GM18499 (cell line): ENCODE data around the gene AFP.

ENCODE experiments used
- ATAC-seq: cut with Tn5 transposase; IDR thresholded peaks from one replicate; pipeline ENCODE4 v1.9.1; 2021; ENCODE audit warnings: moderate number of reproducible peaks; ENCODE audit not compliant: insufficient read depth, unreplicated experiment

The AFP gene

DNA sequence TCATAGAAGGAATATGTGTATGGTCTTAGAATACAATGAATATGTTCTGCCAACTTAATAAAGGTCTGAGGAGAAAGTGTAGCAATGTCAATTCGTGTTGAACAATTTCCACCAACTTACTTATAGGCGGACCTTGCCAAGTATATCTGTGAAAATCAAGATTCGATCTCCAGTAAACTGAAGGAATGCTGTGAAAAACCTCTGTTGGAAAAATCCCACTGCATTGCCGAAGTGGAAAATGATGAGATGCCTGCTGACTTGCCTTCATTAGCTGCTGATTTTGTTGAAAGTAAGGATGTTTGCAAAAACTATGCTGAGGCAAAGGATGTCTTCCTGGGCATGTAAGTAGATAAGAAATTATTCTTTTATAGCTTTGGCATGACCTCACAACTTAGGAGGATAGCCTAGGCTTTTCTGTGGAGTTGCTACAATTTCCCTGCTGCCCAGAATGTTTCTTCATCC is 22.7 kb upstream of the AFP start:
- no peak for ATAC-seq

DNA sequence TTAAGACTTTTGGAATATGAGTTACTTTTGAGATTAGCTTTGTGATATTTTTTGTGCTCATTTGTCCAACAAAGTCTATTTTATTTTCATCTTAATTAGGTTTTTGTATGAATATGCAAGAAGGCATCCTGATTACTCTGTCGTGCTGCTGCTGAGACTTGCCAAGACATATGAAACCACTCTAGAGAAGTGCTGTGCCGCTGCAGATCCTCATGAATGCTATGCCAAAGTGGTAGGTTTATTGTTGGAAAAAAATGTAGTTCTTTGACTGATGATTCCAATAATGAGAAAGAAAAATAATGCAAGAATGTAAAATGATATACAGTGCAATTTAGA is 21.1 kb upstream of the AFP start:
- no peak for ATAC-seq

DNA sequence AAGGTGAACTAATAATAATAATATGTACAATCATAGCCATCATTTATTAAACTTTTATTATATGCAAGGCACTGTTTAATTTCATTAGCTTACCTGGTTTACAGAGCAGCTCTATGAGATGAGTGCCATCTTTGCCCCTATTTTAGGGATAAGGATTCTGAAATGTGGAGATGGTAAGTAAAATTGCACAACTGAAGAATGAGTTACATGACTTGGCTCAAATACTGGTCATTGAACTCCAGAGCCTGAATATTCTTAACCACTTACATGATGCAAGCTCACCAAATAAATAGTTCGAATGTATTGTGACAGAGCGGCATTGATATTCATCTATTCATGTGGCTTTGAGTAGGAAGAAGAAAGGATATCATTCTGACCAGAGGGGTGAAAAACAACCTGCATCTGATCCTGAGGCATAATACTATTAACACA is 20.2 kb upstream of the AFP start:
- ATAC-seq: no peak

DNA sequence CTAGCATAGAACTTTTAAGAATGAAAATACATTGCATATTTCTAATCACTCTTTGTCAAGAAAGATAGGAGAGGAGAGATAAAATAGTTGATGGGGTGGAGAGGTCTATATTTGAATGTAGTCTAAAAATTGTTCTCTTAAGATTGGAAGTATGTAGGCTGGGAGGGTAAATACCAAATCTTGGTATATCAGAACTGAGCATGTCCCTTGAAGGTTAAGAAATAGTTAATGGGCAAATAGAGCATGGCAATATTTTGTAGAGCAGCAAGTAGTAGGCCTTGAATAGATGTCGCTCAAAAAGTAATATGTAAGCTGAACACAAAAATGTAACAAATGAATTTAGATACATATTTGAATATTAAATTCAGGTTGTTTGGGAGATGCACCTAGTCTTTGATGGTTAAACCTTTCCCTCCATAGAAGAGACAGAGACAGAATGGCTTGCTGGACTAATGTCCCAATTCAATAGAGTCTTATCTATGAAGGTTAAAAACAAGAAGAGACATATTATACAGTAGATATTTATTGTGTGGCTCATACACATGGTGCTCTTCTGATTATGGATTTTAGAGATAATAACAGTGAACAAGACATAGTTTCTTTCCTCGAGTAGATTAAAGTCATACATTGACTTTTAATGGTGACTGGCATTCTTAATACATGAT is 19.5 kb upstream of the AFP start:
- ATAC-seq: no peak

DNA sequence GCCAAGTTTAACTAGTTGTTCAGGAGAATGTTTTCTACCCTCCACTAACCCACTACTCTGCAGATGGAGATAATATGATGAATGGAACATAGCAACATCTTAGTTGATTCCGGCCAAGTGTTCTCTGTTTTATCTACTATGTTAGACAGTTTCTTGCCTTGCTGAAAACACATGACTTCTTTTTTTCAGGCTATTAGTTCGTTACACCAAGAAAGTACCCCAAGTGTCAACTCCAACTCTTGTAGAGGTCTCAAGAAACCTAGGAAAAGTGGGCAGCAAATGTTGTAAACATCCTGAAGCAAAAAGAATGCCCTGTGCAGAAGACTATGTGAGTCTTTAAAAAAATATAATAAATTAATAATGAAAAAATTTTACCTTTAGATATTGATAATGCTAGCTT is 18.7 kb upstream of the AFP start:
- no peak for ATAC-seq

DNA sequence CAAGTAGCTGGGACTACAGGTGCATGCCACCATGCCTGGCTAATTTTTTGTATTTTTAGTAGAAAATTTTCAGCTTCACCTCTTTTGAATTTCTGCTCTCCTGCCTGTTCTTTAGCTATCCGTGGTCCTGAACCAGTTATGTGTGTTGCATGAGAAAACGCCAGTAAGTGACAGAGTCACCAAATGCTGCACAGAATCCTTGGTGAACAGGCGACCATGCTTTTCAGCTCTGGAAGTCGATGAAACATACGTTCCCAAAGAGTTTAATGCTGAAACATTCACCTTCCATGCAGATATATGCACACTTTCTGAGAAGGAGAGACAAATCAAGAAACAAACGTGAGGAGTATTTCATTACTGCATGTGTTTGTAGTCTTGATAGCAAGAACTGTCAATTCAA is 18.0 kb upstream of the AFP start:
- no peak for ATAC-seq

DNA sequence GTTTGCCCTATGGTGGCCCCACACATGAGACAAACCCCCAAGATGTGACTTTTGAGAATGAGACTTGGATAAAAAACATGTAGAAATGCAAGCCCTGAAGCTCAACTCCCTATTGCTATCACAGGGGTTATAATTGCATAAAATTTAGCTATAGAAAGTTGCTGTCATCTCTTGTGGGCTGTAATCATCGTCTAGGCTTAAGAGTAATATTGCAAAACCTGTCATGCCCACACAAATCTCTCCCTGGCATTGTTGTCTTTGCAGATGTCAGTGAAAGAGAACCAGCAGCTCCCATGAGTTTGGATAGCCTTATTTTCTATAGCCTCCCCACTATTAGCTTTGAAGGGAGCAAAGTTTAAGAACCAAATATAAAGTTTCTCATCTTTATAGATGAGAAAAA is 17.3 kb upstream of the AFP start:
- ATAC-seq: no peak

DNA sequence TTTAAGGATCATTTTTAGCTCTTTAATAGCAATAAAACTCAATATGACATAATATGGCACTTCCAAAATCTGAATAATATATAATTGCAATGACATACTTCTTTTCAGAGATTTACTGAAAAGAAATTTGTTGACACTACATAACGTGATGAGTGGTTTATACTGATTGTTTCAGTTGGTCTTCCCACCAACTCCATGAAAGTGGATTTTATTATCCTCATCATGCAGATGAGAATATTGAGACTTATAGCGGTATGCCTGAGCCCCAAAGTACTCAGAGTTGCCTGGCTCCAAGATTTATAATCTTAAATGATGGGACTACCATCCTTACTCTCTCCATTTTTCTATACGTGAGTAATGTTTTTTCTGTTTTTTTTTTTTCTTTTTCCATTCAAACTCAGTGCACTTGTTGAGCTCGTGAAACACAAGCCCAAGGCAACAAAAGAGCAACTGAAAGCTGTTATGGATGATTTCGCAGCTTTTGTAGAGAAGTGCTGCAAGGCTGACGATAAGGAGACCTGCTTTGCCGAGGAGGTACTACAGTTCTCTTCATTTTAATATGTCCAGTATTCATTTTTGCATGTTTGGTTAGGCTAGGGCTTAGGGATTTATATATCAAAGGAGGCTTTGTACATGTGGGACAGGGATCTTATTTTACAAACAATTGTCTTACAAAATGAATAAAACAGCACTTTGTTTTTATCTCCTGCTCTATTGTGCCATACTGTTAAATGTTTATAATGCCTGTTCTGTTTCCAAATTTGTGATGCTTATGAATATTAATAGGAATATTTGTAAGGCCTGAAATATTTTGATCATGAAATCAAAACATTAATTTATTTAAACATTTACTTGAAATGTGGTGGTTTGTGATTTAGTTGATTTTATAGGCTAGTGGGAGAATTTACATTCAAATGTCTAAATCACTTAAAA is 16.6 kb upstream of the AFP start:
- no peak for ATAC-seq

DNA sequence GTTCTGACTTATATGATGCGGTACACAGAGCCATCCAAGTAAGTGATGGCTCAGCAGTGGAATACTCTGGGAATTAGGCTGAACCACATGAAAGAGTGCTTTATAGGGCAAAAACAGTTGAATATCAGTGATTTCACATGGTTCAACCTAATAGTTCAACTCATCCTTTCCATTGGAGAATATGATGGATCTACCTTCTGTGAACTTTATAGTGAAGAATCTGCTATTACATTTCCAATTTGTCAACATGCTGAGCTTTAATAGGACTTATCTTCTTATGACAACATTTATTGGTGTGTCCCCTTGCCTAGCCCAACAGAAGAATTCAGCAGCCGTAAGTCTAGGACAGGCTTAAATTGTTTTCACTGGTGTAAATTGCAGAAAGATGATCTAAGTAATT is 15.4 kb upstream of the AFP start:
- no peak for ATAC-seq

DNA sequence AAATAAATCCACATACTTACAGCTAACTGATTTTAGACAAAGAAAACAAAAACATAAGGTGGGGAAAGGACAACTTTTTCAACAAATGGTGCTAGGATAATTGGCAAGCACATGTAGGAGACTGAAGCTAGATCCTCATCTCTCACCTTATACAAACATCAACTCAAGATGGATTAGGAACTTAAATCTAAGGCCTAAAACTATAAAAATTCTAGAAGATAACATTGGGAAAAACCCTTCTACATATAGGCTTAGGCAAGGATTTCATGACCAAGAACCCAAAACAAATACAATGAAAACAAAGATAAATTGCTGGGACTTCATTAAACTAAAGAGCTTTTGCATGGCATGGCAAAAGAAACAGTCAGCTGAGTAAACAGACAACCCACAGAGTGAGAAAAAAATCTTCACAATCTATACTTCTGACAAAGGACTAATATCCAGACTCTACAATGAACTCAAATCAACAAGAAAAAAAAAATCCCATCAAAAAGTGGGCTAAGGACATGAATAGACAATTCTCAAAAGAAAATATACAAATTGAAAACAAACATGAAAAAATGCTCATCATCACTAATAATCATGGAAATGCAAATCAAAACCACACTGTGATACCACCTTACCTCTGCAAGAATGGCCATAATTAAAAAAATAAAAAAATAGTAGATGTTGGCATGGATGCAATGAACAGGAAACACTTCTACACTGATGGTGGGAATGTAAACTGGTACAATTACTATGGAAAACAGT is 14.1 kb upstream of the AFP start:
- ATAC-seq: no peak

DNA sequence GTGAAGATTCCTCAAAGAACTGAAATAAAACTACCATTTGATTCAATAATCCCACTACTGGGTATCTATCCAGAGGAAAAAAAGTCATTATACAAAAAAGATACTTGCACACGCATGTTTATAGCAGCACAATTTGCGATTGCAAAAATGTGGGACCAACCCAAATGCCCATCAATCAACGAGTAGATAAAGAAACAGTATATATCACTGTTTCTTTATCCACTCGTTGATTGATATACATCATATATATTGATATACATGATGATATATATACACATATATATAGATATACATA is 13.6 kb upstream of the AFP start:
- ATAC-seq: no peak

DNA sequence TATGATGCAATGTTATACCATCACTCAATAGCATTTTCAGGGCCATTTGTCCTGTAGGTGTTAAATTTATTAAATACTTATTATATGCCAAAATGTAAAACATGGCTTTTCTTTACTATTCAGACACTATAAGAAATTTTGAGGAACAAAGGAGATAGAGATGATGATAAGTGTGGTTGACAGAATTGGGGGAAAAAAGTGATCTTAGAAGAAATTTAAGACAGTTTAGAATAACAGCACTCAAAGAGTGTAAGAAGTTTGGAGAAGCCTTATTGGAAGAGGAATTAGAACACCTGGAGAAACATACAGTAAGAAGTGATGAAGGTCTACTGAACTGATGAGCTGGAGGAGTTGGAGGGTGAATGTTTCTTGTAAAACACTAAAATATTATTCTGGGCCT is 12.8 kb upstream of the AFP start:
- no peak for ATAC-seq

DNA sequence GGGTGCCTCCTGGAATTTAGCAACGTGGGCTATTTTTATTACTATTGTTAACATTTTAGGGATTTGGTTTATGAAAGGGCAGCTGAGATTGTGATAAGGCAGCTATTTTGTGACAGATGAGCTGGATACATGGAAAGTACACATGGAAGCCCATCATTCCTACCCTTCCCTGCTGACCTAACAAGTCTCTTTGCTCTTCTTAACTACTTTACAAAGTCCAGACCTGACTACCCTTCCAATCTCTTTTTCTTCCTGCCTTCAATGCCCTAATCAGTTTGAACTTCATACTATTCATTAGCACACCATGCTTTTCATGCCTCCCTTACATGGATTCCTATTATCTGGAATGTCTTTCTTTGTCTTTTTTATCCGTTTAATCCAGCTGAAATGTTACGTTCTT is 9.4 kb upstream of the AFP start:
- ATAC-seq: no peak

DNA sequence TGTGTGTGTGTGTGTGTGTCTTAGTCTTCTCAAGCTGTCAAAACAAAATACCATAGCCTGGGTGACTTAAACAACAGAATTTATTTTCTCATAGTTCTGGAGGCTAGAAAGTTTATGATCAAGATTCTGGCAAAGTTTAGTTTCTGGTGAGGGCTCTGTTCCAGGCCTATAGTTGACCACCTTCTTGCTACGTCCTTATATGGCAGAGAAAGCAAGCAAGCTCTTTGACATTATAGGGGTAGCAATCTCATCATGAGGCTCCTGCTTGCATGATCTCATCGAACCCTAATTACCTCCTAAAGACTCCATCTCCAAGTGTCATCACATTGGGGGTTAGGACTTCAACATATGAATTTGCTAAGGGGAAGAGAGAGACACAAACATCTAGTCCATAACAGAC is 6.9 kb upstream of the AFP start:
- ATAC-seq: no peak

DNA sequence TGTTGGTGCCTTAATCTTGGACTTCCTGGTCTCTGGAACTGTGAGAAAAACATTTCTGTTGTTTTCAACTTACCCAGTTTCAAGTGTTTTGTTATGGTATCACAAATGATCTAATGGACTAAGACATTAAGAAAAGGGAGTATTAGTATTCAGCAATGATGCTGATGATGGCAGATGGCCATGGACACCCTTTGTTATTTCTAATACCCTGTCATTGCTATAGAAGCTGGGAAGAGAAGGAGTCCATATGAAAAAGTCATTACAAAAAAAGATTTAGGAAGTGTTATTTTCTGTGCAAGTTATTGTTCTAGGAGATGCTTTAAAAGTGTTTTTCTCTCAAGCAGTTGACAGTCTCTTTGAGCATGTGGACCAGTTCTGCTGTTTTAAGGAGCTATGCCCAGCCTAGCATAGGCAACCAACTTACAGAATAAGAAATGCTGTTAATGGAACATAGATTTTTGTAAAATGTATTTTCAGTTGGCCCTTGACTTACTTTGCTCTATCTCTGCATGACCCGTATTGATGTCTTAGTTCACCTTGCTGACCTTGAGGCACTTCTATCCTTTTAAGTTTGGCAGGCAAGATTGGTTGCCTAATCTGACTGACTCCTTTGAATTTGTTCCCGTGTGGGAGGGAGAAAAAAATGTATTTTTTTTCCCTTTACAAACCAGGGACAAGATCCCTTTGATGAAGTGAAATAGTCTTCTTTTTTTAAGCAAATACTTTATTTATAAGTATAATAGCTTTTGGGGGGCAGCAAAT is 6.0 kb upstream of the AFP start:
- ATAC-seq: no peak

DNA sequence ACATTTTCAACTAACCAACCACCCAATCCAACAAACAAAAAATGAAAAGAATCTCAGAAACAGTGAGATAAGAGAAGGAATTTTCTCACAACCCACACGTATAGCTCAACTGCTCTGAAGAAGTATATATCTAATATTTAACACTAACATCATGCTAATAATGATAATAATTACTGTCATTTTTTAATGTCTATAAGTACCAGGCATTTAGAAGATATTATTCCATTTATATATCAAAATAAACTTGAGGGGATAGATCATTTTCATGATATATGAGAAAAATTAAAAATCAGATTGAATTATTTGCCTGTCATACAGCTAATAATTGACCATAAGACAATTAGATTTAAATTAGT is 4.2 kb upstream of the AFP start:
- no peak for ATAC-seq

DNA sequence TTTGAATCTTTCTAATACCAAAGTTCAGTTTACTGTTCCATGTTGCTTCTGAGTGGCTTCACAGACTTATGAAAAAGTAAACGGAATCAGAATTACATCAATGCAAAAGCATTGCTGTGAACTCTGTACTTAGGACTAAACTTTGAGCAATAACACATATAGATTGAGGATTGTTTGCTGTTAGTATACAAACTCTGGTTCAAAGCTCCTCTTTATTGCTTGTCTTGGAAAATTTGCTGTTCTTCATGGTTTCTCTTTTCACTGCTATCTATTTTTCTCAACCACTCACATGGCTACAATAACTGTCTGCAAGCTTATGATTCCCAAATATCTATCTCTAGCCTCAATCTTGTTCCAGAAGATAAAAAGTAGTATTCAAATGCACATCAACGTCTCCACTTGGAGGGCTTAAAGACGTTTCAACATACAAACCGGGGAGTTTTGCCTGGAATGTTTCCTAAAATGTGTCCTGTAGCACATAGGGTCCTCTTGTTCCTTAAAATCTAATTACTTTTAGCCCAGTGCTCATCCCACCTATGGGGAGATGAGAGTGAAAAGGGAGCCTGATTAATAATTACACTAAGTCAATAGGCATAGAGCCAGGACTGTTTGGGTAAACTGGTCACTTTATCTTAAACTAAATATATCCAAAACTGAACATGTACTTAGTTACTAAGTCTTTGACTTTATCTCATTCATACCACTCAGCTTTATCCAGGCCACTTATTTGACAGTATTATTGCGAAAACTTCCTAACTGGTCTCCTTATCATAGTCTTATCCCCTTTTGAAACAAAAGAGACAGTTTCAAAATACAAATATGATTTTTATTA is 3.6 kb upstream of the AFP start:
- no peak for ATAC-seq

DNA sequence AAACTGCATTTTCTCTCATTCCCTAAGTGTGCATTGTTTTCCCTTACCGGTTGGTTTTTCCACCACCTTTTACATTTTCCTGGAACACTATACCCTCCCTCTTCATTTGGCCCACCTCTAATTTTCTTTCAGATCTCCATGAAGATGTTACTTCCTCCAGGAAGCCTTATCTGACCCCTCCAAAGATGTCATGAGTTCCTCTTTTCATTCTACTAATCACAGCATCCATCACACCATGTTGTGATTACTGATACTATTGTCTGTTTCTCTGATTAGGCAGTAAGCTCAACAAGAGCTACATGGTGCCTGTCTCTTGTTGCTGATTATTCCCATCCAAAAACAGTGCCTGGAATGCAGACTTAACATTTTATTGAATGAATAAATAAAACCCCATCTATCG is 2.9 kb upstream of the AFP start:
- ATAC-seq: no peak

DNA sequence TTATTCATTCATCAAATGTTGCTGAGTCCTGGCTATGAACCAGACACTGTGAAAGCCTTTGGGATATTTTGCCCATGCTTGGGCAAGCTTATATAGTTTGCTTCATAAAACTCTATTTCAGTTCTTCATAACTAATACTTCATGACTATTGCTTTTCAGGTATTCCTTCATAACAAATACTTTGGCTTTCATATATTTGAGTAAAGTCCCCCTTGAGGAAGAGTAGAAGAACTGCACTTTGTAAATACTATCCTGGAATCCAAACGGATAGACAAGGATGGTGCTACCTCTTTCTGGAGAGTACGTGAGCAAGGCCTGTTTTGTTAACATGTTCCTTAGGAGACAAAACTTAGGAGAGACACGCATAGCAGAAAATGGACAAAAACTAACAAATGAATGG is 1.7 kb upstream of the AFP start:
- ATAC-seq: no peak
